Lung (tissue), 12 donors: ENCODE results near the gene RASA3. TPM values are rescaled to one million over a fixed set of nuclear protein-coding genes. Genes with fewer than 3 reads are reported as not detected.

Experiments used
- ATAC-seq: fragments of 200-7000 bp; cut with Tn5 transposase; one replicate; pipeline ENCODE4 v1.9.1; 2020; ENCODE audit warnings: moderate number of reproducible peaks; ENCODE audit not compliant: insufficient read depth, low FRiP score
- DNase-seq, 3 donors: peaks; one replicate each; pipeline ENCODE4 v3.0.0-alpha.2; 2013 to 2017
- H3K27ac ChIP-seq, 2 donors: one replicate each; pipeline ENCODE4 v1.5.1; 2013; ENCODE audit warnings: mild to moderate bottlenecking in 2 of 2, moderate library complexity in 2 of 2, control low read depth in 1 of 2, inconsistent platforms in 1 of 2, low read depth in 1 of 2, low read length in 1 of 2
- H3K27me3 ChIP-seq, 3 donors: one replicate each; pipeline ENCODE4 v1.5.1; 2013; ENCODE audit warnings: low read length in 2 of 3; ENCODE audit not compliant: control insufficient read depth in 3 of 3, insufficient read depth in 3 of 3
- H3K36me3 ChIP-seq, 4 donors: one replicate each; pipeline ENCODE4 v1.5.1; 2013; ENCODE audit warnings: low read length in 4 of 4, mild to moderate bottlenecking in 1 of 4, moderate library complexity in 1 of 4; ENCODE audit not compliant: control insufficient read depth in 4 of 4, insufficient read depth in 4 of 4
- H3K4me1 ChIP-seq, 5 donors: one replicate each; pipeline ENCODE4 v1.5.1; 2013; ENCODE audit warnings: low read length in 5 of 5, mild to moderate bottlenecking in 2 of 5, moderate library complexity in 1 of 5; ENCODE audit not compliant: control insufficient read depth in 5 of 5, insufficient read depth in 5 of 5
- H3K4me3 ChIP-seq: one replicate; pipeline ENCODE4 v1.5.1; 2013; ENCODE audit warnings: mild to moderate bottlenecking, control low read depth, moderate library complexity
- H3K9ac ChIP-seq, 2 donors: one replicate each; pipeline ENCODE4 v1.5.1; 2013; ENCODE audit warnings: low read length in 2 of 2, control low read depth in 1 of 2; ENCODE audit not compliant: insufficient read depth in 1 of 2
- H3K9me3 ChIP-seq, 4 donors: one replicate each; pipeline ENCODE4 v1.5.1; 2013; ENCODE audit warnings: low read length in 3 of 4, mild to moderate bottlenecking in 1 of 4, moderate library complexity in 1 of 4; ENCODE audit not compliant: control insufficient read depth in 4 of 4, insufficient read depth in 3 of 4
- WGBS, 2 donors: extraction: QIAGEN DNeasy Blood & Tissue Kit; methylation state at CpG; one replicate each; pipeline ENCODE4 v1.1.7; 2013; 5-methylcytosine and 5-hydroxymethylcytosine counted together
- polyA plus RNA-seq, 2 donors: library from polyadenylated mRNA; stranded (reverse); fragments of 200-250 nt; gene quantifications; one replicate each; pipeline ENCODE4 v1.2.1, GENCODE V29; 2013
- total RNA-seq, 2 donors: library from RNA; depleted of rRNA in 1 of 2; stranded (reverse); fragments of >200 nt in 1 of 2; gene quantifications; one replicate each; pipeline ENCODE4 v1.2.1, GENCODE V29; 2014 to 2021
- TF ChIP-seq, protein P1 (sequence below): IDR thresholded peaks from 2 replicates; pipeline ENCODE4 v1.5.1; 2012; ENCODE audit warnings: mild to moderate bottlenecking; ENCODE audit errors: control extremely low read depth, extremely low read depth
- donor health status: control.
- donor health status: control.
- donor health status: Bipolar disorder and iron deficiency.
- donor health status: healthy.
- donor health status: DM: yes; HTN: yes; CAD: no.

The RASA3 gene
- total and polyA plus RNA-seq, 4 donors = 7.4 to 22.8 (median 16.2) TPM

DNA sequence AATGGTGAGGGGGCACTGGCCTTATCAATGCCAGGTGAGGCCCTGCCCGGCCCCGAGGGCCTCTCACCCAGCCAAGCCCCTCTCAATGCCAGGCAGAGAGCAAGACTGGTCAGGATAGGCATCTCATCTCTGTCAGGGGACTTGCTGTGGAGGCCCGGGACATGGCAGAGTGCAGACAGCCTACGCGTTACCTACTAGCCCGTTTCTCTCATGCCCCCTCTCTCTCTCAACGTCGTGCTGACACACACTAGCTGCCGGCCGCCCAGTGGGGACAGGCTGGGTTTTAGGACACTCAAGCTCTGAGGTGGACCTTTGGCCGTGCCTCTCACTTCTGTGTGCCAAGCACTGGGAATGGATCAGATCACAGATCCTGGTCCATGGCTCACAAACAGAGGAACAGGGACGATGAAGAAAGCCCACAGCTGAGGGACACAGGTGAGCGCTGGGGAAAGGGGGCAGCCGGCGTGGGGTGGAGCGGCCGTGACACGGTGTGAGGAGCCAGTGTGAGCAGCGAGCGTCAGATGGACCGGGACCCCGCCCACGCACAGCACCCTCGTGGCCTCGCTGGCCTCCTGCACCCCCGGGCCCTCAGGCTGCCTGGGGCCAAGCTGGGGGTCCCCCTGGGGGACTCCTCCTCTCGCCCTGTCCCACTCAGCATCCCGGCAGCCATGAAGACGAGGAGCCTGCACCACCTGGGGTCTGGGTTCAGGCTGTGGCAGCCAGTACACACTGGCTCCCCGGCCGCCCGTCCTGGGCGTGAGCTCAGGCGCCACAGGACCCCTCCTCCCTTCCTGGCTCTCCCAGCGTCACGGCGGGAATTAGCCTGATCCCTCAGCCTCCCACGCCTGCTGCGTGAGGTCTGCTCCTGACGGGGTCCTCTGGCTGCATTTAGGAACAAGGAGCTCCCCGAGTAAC, 81.6 kb downstream of the RASA3 start:
- DNase-seq (no peak), ATAC-seq (no peak)
- H3K9me3 ChIP-seq = no peaks in the 10 kb centered on the region
- peaks cover 0 to 16% (median 7%) of the 10 kb centered on the region in 4 donors for H3K36me3 ChIP-seq
- no peak overlapping the region for H3K27ac ChIP-seq
- 93 to 94% methylated on average over 30 to 40 of the region's 41 CpGs for WGBS, 2 donors
- no peak overlapping the region for H3K9ac ChIP-seq
- H3K4me1 ChIP-seq = peaks cover 0 to 3% (median 0%) of the 10 kb centered on the region in 5 donors
- no peaks in the 10 kb centered on the region for H3K27me3 ChIP-seq
- no peak overlapping the region for H3K4me3 ChIP-seq
- TF ChIP-seq, protein P1, sequence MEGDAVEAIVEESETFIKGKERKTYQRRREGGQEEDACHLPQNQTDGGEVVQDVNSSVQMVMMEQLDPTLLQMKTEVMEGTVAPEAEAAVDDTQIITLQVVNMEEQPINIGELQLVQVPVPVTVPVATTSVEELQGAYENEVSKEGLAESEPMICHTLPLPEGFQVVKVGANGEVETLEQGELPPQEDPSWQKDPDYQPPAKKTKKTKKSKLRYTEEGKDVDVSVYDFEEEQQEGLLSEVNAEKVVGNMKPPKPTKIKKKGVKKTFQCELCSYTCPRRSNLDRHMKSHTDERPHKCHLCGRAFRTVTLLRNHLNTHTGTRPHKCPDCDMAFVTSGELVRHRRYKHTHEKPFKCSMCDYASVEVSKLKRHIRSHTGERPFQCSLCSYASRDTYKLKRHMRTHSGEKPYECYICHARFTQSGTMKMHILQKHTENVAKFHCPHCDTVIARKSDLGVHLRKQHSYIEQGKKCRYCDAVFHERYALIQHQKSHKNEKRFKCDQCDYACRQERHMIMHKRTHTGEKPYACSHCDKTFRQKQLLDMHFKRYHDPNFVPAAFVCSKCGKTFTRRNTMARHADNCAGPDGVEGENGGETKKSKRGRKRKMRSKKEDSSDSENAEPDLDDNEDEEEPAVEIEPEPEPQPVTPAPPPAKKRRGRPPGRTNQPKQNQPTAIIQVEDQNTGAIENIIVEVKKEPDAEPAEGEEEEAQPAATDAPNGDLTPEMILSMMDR = no peak

DNA sequence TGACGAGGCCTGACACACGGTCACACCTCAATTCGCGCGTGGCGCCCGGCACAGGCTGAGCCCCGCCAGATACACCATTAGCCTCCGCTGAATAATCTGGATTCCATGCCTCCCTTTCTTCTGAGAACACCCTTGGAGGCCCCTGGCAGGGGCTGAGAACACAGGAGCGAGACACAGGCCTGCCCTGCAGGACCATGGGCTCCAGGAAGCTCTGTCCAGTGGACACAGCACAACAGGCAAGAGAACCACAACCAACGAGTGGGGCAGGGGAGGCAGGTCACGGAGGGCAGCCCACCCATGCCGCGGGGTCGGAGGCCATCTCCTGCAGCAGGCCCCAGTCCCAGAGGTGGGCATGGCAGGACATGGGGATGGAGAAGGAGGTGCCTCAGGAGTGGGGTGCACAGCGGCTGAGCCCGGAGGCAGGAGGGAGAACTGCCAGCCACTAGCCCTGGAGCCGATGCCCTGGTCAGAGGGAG, 82.8 kb downstream of the RASA3 start:
- H3K4me3 ChIP-seq = no peak overlapping the region
- peaks cover 0 to 3% (median 0%) of the 10 kb centered on the region in 5 donors for H3K4me1 ChIP-seq
- no peak overlapping the region for H3K9ac ChIP-seq
- H3K9me3 ChIP-seq = no peaks in the 10 kb centered on the region
- DNase-seq (no peak), ATAC-seq (no peak)
- H3K36me3 ChIP-seq = peaks cover 0 to 14% (median 4%) of the 10 kb centered on the region in 4 donors
- no peaks in the 10 kb centered on the region for H3K27me3 ChIP-seq
- H3K27ac ChIP-seq = no peak overlapping the region
- TF ChIP-seq, protein P1 = no peak
- 94 to 96% methylated on average over 18 of the region's 18 CpGs for WGBS, 2 donors

DNA sequence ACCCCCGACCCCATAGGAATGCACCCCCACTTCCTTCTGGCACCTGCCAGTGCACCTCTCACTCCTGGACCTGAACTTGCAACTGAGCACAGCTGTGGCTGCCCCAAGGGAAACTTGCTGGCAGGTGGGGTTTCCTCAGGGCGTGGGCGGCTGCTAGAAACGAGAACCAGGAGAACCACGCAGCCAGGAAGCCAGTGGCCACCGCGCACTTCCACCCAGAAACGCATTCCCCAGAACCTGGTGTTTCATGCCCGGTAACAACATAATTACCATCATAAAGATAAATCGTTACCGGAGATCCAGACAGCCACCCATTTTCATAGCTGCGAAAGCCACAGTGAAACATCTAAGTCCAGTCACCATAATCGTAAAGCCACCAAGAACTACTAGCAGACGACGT, 83.4 kb downstream of the RASA3 start:
- no peak overlapping the region for H3K9ac ChIP-seq
- WGBS, 2 donors = 35 to 60% methylated on average over 15 of the region's 15 CpGs
- peaks cover 0 to 3% (median 0%) of the 10 kb centered on the region in 5 donors for H3K4me1 ChIP-seq
- H3K27me3 ChIP-seq = no peaks in the 10 kb centered on the region
- H3K36me3 ChIP-seq = peaks cover 0 to 13% (median 4%) of the 10 kb centered on the region in 4 donors
- TF ChIP-seq, protein P1 = no peak
- ATAC-seq (no peak), DNase-seq (no peak)
- no peak overlapping the region for H3K27ac ChIP-seq
- no peak overlapping the region for H3K4me3 ChIP-seq
- no peaks in the 10 kb centered on the region for H3K9me3 ChIP-seq
